ENCODE data around the gene RUBCN.
"Not testable (repeated sequence)": the region's sequence is repeated elsewhere in the genome, so short reads cannot be mapped to it uniquely, and the experiment has no call there.

Gene RUBCN

DNA sequence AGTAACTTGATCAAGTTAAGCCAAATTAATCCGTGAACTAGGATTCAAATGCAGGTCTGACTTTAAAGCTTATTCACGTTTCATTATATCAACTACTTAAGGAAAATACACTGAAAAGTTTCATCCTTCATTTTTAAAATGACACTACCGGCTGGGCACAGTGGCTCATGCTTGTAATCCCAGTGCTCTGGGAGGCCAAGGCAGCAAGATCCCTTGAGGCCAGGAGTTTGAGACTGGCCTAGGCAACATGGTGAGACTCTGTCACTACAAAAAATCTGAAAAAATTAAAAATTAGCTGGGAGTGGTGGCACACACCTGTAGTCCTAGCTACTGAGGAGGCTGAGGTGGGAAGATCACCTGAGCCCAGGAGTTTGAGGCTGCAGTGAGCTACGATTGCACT, 3.7 kb downstream of the RUBCN start:
- DNase-seq = no peak

DNA sequence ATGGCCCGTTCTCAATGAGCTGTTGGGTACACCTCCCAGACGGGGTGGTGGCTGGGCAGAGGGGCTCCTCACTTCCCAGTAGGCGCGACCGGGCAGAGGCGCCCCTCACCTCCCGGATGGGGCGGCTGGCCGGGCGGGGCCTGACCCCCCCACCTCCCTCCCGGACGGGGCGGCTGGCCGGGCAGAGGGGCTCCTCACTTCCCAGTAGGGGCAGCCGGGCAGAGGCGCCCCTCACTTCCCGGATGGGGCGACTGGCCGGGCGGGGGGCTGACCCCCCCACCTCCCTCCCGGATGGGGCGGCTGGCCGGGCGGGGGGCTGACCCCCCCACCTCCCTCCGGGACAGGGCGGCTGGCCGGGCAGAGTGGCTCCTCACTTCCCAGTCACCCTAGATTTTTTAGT, 5.2 kb downstream of the RUBCN start:
- not testable (repeated sequence) for DNase-seq

DNA sequence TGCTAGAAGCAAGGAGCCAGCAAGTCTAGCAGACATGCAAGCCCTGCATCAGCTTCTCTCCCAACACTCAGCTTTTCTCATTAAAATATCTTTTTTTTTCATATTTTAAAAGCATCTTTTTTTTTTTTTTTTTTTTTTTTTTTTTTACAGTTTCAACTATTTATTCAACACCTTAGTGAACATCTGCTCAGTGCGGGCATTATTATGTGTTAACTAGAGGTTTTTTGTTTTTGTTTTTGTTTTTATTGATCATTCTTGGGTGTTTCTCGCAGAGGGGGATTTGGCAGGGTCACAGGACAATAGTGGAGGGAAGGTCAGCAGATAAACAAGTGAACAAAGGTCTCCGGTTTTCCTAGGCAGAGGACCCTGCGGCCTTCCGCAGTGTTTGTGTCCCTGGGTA, 5.9 kb downstream of the RUBCN start:
- DNase-seq = not testable (repeated sequence)

DNA sequence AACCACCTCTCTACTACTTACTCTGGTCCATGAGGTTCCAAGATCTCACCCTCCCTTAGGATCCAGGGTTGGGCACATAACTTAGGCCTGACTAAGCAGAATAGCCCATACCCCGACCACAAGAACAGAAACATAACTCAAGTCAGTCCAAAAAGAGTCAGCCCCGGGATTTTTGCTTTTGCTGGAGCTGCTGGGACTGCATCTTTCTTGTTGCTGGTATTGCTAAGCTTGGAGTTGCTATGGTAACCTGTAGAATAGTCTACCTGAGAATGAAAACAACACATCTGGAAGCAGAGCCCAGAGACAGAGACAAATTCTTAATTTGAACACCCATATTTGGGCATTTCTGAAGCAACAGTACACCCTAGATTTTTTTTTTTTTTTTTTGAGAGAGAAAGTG, 6.5 kb downstream of the RUBCN start:
- no peak for DNase-seq

DNA sequence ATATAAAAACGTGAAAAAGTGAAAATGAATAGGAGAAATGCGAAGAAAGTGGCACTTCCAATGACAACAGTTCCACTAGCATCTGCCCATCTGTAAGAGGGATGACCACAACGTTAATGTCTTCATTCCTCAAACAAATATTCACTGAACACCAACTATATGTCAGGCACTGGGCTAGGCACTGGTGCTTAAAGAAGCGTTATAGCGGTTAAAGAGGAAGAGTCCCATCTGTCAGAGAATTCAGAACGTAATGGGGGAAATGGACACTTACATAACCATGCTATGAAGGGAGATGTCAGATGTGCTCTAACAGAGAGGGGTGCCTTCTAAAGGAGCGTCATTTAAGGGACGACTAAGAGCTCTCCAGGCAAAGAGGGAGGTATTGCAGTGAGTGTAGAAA, 8.2 kb downstream of the RUBCN start:
- DNase-seq = no peak

DNA sequence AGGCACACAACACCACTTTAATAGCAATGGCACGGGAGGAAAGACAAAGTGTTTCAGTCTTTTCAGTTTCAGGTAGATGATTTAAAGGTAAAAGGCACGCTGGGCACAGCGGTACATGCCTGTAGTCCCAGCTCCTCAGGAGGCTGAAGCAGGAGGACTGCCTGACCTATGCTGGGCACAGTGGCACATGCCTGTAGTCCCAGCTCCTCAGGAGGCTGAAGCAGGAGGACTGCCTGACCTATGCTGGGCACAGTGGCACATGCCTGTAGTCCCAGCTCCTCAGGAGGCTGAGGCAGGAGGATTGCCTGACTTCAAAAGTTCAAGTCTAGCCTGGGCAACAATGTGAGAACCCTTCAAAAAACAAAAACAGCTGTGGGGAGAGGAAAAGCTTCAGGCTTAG, 8.8 kb downstream of the RUBCN start:
- not testable (repeated sequence) for DNase-seq

DNA sequence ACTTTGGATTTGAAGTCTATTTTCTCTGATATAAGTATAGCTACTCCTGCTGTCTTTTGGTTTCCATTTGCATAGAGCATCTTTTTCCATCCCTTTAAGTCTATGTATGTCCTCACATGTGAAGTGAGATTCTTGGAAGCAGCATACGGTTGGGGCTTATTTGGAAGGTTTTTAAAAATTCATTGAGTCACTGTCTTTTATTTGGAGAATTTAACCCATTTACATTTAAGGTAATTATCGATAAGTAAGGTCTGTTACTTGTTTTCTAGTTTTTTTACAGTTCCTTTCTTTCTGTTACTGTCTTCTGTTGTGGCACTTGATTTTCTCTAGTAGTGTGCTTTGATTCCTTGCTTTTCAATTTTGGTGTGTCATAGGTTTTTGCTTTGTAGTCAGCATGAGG, 14.0 kb downstream of the RUBCN start:
- no peak for DNase-seq

DNA sequence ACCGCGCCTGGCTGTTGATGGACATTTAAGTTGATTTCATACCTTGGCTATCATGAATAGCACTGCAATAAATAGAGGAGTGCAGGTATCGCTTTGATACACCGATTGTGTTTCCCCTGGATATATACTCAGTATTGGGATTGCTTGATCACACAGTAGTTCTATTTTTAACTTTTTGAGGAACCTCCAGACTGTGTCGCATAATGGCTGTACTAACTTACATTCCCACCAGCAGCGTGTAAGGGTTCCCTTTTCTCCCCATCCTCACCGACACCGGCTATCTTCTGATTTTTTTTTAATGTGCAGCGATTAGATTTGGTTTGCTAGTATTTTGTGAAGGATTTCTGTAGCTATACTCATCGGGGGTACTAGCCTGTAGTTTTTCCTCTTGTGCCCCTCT, 16.0 kb downstream of the RUBCN start:
- DNase-seq = no peak

DNA sequence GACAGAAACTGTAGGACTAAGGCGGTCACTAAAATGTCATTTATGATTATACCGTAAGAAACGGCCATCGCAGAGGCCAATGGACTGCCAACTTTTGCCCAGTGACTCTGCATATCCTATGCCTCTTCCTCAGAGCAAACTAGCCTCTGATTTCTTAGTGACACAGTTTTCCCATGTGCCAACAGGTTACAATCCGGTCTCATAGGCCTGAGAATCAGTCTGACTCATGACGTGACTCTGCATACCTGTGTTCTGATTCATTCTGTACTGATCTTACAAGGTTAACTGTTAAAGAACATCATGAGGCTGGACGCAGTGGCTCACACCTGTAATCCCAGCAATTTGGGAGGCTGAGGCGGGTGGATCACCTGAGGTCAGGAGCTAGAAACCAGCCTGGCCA, 17.8 kb downstream of the RUBCN start:
- DNase-seq = no peak

DNA sequence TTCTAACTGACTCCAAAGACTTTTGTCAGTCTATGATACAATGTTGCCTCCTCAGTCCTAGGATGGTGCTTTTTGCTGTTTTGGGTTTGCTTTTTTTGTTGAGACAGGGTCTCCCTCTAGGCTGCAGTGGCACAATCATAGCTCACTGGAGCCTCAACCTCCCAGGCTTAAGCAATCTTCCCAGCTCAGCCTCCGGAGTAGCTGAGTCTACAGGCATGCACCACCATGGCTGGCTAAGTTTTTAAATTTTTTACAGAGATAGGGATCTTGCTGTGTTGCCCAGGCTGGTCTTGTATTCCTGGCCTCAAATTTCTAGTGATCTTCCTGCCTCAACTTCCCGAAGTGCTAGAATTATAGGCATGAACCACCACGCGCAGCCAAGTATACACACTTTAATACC, 22.5 kb downstream of the RUBCN start:
- DNase-seq = no peak

DNA sequence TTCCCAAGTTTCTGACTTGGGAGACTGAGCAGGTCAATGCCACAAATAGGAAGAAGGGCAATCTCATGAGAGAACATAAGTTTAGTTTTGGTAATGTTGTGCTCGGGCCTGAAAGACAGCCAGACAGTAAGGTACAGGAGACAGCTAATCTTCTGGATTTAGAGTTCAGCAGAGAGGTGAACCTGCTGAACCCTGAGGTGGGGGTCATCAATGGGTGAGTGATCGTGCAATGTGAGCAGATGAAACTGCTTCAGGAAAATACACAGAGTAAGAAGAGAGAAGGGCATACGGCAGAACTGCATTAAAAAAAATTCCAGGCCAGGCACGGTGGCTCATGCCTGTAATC, 23.3 kb downstream of the RUBCN start:
- no peak for DNase-seq

DNA sequence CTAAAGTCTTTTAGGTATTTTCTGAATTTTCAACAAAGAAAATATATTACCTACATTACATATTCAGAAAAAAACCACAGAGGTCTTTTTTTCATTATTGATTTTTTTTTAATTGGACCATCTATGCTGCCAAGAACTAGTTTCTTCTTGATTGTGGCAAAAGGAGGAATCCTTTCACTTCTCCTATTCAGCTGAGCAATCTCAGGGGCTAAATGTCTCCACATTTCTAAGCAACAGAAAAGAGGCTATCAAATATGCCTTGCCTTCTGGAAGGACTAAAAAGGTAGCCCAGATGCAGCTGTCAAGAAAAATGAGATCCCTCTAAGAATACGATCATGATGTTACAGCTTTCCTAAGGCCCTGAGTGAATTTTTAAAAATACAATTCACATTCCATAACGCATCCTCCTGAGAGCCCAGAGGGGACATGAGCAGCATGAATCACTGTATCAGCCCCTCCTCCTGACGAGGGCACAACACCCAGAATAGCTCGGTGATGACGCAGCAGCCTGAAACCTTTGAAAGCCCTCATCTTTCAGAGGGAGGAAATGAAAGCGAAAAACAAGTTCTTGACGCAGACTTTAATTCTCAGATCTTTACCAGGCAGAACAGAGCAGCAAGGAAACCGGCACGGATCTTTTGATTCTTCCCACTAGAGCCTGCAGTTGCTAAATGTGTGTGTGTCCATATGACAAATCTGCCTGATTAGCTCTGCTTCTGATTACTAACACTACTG, 24.6 kb downstream of the RUBCN start:
- peak; percentile 74 for DNase-seq

DNA sequence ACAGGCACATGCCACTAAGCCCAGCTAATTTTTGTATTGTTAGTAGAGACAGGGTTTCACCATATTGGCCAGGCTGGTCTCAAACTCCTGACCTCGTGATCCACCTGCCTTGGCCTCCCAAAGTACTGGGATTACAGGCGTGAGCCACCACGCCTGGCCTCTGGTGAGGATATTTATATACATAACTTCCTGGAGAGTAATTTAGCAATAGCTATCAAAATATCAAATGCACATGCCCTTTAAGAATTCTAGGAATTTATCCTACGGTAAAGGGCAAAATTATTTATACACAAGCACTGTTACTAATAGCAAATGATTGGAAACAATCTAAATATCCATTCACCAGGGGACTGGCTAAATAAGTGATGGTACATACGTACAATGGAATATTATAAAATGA, 25.7 kb downstream of the RUBCN start:
- DNase-seq = not testable (repeated sequence)

DNA sequence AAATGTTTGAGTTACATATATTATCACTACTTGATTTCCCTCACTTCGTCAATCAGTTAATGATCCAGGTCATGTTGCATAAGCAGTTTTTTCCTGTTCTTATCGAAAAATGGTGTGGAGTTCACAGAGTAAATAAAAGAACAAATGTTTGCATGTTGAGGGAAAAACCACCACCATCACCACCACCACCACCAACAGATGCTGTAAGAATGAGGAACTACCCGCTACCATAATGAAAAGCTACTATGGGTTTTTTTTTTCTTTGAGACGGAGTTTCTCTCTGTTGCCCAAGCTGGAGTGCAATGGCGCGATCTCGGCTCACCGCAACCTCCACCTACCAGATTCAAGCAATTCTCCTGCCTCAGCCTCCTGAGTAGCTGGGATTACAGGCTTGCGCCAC, 27.6 kb downstream of the RUBCN start:
- DNase-seq = no peak

DNA sequence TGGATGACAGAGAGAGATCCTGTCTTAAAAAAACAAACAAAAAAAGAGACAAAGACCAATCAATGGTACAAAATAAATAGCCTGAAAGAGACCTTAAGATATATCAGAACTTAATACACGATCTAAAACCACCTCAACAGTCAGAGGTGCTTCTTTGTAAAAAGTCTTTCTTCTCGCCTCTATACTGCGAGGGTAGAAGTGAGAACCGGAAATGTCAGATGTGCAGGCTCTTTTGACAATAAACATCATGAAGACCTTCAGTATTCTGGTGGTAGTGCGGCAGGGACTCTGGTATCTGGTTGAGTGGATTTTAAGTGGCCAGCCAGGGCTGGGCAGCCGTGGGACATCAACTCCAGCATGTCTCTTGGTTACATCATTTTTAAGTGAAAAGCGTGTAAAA, 30.0 kb downstream of the RUBCN start:
- no peak for DNase-seq

DNA sequence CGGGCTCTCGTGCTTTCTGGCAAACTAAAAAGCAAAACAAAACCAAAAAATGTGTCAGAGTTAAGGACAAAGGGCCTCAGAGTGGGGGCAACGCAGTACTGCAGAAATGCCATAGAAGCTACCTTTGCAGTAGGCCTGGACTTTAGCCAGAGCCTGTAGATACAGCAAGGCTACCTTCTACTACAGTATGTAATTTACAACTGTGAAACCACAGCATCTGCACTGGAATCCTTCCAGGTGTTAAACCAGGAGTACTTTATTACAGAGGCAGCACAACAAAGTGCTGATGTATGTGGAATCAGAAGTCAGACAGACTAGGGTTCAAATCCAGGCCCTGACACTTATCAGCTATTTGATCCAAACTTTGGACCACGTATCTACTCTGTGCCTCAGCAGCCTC, 34.9 kb downstream of the RUBCN start:
- no peak for DNase-seq

DNA sequence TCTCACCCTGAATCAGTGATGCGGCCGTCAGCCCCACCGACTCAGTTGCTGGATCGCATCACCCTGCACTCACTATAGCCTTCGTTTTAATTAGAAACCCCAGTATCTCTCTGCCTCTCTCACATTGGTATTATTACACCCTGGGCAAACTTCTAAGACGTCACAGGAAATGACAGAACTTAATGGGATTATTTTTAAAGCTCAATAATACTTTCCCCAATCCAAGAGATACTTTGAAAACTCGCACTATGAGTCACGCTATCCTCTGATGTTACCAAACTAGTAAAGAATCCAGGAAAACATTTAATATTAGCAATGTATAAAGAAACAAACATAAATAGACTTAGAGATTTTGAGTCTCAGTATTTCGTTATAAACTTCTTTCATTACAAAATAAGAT, 36.6 kb downstream of the RUBCN start:
- DNase-seq = no peak

DNA sequence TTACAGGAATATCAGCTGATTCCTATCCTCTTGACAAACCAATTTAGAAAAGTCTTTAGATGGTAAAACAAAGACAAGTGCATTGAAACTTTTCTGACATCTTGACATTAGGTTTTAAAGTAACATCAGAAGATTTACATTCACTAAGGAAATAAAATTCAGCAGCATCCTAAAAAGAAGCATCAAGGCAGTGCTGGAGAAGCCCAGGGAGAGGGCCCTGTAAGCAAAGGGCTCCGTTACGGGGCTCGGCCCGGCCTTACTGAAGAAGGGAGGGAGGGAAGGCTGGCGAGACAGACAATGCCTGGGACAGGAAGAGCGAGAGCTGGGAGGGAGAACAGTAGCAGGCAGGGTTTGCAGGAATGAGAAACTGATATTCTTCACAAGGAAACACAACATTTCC, 39.3 kb downstream of the RUBCN start:
- no peak for DNase-seq

DNA sequence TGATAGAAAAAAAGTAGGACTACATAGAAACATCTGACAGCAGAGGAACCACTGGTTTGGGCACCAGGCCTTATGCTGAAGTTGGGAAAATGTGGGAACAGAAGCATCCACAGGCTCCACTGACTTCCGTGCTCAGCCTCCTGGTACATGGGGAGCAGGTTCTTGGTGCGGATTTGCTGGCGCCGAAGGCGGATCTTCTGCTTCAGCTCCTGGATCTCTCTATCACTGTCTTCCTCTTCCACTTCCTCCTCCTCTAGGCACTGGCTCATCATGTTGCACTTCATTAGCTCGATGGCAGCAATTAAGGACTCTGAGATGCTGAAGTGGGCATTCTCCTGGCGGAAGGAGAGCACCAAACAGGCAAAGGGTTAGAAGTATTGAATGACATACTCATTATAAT, 42.5 kb downstream of the RUBCN start:
- DNase-seq = no peak

DNA sequence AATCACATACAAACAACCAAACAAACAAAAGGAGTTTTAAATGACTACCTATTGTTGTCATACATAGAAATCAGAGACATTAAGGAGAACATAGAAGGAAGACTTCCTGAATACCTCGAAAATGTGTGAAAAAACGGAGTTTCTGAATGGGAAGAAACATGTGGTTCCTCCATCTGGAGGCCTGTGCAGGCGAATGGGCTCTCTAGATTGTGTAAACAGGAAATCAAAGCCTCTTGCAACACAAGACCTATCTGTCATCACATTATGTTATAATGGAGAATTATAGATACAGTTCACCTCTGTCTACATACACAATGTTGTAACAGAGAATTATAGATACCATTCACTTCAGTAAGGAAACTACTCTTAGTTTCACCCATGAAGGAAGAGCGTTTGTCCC, 44.1 kb downstream of the RUBCN start:
- DNase-seq = no peak

DNA sequence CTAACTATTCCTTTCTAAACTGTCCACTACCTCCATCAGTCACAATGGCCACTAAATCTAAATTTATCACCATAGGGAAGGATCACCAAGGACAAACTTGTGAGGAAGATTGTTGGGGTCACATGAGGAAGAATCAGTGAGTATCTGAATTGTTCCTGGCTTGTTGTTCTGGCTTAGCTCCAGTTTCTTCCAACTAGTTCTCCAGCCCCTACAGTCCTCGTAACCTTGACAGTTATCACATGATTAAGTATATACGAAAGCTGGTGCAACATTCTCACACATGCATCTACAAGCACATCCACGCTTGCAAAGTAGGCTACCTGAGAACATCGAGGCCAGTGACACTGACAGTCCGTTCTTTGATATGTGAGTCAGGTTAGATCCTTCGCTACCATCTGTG, 46.0 kb downstream of the RUBCN start:
- DNase-seq = no peak

DNA sequence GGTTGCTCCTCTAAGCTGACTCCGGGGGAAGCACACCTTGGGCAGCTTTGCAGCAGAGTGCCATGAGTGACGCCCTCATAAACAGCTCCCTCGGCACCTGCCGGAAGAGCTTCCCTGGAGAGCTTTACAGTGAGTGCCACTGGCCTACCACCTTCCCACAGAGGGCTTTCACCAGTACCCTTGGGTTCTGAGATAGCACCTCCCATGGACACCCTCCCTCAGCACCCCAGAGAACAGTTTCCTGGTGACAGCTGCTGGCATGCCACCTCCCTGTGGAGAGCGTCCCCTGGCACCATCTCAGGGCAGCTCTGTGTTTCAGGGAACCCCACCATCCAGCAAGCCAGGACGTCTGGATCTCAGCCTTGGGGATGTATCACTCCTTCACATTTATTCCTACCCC, 49.1 kb downstream of the RUBCN start:
- no peak for DNase-seq

DNA sequence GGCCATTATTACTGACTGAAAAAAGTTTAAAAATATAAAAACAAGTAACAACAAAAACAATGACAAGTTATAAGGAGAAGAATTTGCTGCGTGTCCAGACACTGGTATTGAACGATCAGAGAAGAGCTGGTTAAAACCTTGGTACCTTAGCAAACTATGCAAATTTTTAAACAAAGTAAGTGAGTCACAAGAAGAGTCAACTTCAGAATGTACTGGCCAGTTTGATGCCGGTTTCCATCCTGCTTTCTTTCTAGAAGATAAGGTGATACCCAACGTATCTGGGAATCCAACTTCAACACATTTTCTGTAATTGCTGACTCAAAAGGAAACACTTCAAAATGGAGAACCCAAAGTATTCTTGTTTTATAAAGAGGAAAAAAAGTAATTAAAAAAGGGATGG, 49.8 kb downstream of the RUBCN start:
- no peak for DNase-seq

DNA sequence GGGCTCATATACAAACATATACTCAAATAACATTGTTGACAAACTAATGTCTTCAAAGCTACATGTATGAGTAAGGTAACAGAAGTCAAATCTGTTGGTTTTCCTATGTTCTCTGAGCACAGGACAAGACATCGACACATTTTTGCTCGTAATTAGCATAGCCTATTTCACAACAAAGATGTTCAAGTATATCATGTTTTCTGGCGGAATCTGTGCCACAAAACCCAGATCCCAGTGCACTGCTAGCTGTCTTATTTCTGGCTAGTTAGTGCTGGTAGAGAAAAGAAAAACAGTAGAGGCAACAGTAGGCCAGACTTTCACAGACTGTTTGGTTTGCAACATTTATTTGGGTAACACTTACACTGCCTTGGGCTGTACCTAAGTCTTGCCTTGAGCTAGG, 51.2 kb downstream of the RUBCN start:
- no peak for DNase-seq

DNA sequence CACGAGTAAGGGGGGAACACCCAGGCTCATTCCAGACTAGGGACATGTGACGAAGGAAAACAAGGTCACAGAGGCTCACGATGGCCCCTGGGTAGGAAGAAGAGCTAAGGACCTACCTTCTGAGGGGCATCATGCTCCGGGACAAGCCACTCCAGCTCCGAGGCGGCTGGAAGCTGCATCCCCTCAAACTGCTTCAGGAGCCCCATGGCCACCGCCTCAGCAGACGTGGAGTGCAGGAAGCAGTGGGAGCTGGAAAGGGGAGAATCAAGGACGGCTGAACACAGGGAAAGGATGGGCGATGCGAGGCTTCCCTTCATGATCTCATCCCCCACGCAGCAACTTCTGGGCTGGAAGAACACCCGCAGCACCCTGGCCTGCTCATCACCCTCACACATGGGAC, 53.5 kb downstream of the RUBCN start:
- no peak for DNase-seq

DNA sequence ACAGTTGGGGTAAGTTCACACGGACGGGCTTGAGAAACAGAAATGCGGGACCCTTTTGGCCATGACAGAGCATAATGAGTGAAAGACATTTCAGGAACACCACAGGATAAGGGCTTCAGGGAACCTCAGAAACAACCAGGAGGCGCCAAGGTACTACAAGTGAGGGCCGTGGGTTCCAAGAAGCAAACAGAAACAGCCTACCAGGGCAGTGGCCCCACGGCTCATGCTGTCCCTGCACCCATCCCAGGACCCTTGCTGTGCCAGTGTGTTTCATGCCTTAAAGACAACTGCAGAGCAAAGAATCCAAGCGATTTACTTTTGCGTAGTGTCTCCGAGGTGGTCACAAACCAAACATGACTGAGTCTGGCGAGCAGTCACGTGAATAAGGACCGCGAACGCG, 54.0 kb downstream of the RUBCN start:
- no peak for DNase-seq

All from T-helper 9 cell (primary cell).